CD8-positive, alpha-beta memory T cell (primary cell): ENCODE results near the gene YWHAE. TPM values are rescaled to one million over a fixed set of nuclear protein-coding genes. Genes with fewer than 3 reads are reported as not detected.

ENCODE experiments used
- CTCF ChIA-PET: fragments of 350-600 bp; sonication (Branson Sonifier 250); formaldehyde crosslinking; loops from one replicate; lab custom pipeline; 2021; ENCODE audit warnings: antibody characterized with exemption; lab: Charles Lee
- POLR2A ChIA-PET: fragments of 350-600 bp; sonication (Branson Sonifier 250); formaldehyde crosslinking; loops from one replicate; lab custom pipeline; 2021; ENCODE audit warnings: antibody characterized with exemption; lab: Charles Lee
- DNase-seq, 5 donors: peaks; one replicate each; pipeline versions ENCODE4 v3.0.0 to v3.0.0-alpha.2; 2020 to 2022; ENCODE audit warnings: mixed read lengths in 1 of 5
- H3K27ac ChIP-seq: one replicate; pipeline ENCODE4 v1.7.0; 2013; ENCODE audit warnings: low read depth, mild to moderate bottlenecking, low read length, moderate library complexity
- H3K27me3 ChIP-seq: 2 replicates; pipeline ENCODE4 v1.7.0; 2013; ENCODE audit warnings: low read length, mild to moderate bottlenecking; ENCODE audit not compliant: insufficient read depth, poor library complexity, severe bottlenecking
- H3K36me3 ChIP-seq: 2 replicates; pipeline ENCODE4 v1.7.0; 2013; ENCODE audit warnings: mild to moderate bottlenecking, low read length, moderate library complexity; ENCODE audit not compliant: insufficient read depth
- H3K4me1 ChIP-seq: 2 replicates; pipeline ENCODE4 v1.7.0; 2013; ENCODE audit warnings: mild to moderate bottlenecking, low read length, moderate library complexity; ENCODE audit not compliant: insufficient read depth
- H3K4me3 ChIP-seq: 2 replicates; pipeline ENCODE4 v1.7.0; 2013; ENCODE audit warnings: mild to moderate bottlenecking, low read length
- H3K9me3 ChIP-seq: 2 replicates; pipeline ENCODE4 v1.7.0; 2013; ENCODE audit warnings: mild to moderate bottlenecking, low read length
- H3K27ac Mint-ChIP-seq, 8 donors: one replicate each; pipeline ENCODE4 v1.8.0; 2020 to 2021; ENCODE audit warnings: mixed read lengths in 8 of 8, mild to moderate bottlenecking in 6 of 8, inconsistent platforms in 3 of 8, moderate library complexity in 3 of 8
- H3K27me3 Mint-ChIP-seq, 2 donors: one replicate each; pipeline ENCODE4 v1.8.0; 2020 to 2021; ENCODE audit warnings: mixed read lengths in 2 of 2, mild to moderate bottlenecking in 1 of 2, moderate library complexity in 1 of 2
- H3K36me3 Mint-ChIP-seq, 3 donors: one replicate each; pipeline ENCODE4 v1.8.0; 2020 to 2021; ENCODE audit warnings: mixed read lengths in 3 of 3, inconsistent platforms in 1 of 3, mild to moderate bottlenecking in 1 of 3
- H3K4me1 Mint-ChIP-seq, 3 donors: one replicate each; pipeline ENCODE4 v1.8.0; 2020 to 2021; ENCODE audit warnings: mixed read lengths in 3 of 3, inconsistent platforms in 1 of 3, mild to moderate bottlenecking in 1 of 3
- H3K4me3 Mint-ChIP-seq, 7 donors: one replicate each; pipeline ENCODE4 v1.8.0; 2020 to 2021; ENCODE audit warnings: mixed read lengths in 7 of 7, mild to moderate bottlenecking in 6 of 7, moderate library complexity in 4 of 7, inconsistent platforms in 2 of 7
- H3K9me3 Mint-ChIP-seq, 5 donors: one replicate each; pipeline ENCODE4 v1.8.0; 2020 to 2022; ENCODE audit warnings: mixed read lengths in 5 of 5, mild to moderate bottlenecking in 3 of 5, moderate library complexity in 2 of 5, inconsistent platforms in 1 of 5
- polyA plus RNA-seq: library from polyadenylated mRNA; unstranded; fragments of 300-500 nt; fragmentation: Illumina TruSeq; gene quantifications from one replicate; pipeline ENCODE4 v1.2.3, GENCODE V29; 2021
- total RNA-seq, 2 experiments: library from RNA; stranded (reverse); gene quantifications; one replicate each; pipeline ENCODE4 v1.2.3, GENCODE V29; 2021

Gene YWHAE
- total and polyA plus RNA-seq, 3 experiments from 2014 or later = 44.0 to 596 (median 579) TPM

DNA sequence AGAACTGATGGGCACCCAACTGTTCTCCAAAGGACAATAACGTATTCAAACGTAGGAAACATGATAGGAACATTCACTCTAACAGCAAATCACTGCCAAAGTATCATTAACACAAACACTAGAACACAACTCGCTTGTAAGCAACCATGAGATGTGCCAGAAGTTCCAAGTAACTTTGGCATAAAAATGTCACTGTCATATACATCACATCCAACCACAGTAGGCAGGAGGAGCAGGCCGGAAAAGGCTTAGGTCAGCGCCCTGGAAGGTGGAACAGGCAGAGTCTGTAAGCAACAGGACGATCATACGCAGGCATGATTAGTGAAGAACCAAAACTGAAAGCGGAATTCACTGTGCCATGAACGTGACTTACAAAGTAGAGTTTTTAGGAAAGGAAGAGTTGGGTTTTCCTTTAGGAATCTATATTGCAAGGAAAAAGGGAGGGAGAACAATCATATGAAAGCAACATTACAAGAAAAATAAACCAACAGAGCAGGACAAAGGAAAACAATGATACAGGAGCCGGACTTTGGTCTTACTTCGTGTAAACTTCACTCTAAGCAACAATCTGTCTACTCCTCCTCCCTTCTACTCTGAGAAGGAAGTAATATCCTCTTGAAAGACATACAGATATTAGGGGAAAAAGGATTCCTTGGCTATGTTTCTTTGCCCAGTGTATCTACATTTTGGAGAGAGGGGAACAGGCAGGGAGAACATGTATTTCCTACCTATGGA is 52.3 kb downstream of the YWHAE start:
- POLR2A ChIA-PET = no interaction called here
- H3K36me3 Mint-ChIP-seq = peaks cover 5 to 79% (median 29%) of the 10 kb centered on the region in 3 donors
- DNase-seq = no peak

GRCh38 chr17:1344521-1344920 is 55.5 kb downstream of the YWHAE start:
- POLR2A ChIA-PET = interaction anchor here (0.6 kb wide), 1 partner anchor 112 kb away, joined by 3 read pairs; the partner anchor contains the start of gene CRK
- Mint-ChIP-seq H3K36me3 (peaks cover 3 to 58% (median 25%) of the 10 kb centered on the region in 3 donors), H3K9me3 (no peaks in the 10 kb centered on the region), H3K27me3 (no peaks in the 10 kb centered on the region), H3K4me3 (no peak overlapping the region), H3K4me1 (peaks cover 20 to 44% (median 36%) of the 10 kb centered on the region in 3 donors), H3K27ac (peak overlapping the region in 1 of 8 donors; percentile 40)
- H3K9me3 ChIP-seq = no peaks in the 10 kb centered on the region
- H3K4me1 ChIP-seq = no peaks in the 10 kb centered on the region
- CTCF ChIA-PET = no interaction called here
- no peaks in the 10 kb centered on the region for H3K27me3 ChIP-seq
- H3K36me3 ChIP-seq = peaks cover 29% of the 10 kb centered on the region
- DNase-seq = no peak
- H3K27ac ChIP-seq = no peak overlapping the region
- H3K4me3 ChIP-seq = no peak overlapping the region

More for the DNA sequence above, 52.3 kb downstream of the YWHAE start:
- no peak overlapping the region for H3K4me3 ChIP-seq
- H3K27ac ChIP-seq = no peak overlapping the region
- no peaks in the 10 kb centered on the region for H3K9me3 ChIP-seq
- no peaks in the 10 kb centered on the region for H3K4me1 ChIP-seq
- no peaks in the 10 kb centered on the region for H3K27me3 Mint-ChIP-seq
- peaks cover 24 to 50% (median 46%) of the 10 kb centered on the region in 3 donors for H3K4me1 Mint-ChIP-seq
- CTCF ChIA-PET = interaction anchor here (2.5 kb wide), 1 partner anchor 17 kb away, joined by 8 read pairs; no protein-coding TSS in a partner anchor
- H3K27ac Mint-ChIP-seq = peak overlapping the region; percentile 5 to 94 (median 88)
- peaks cover 43% of the 10 kb centered on the region for H3K36me3 ChIP-seq
- no peaks in the 10 kb centered on the region for H3K27me3 ChIP-seq
- H3K4me3 Mint-ChIP-seq = peak overlapping the region; percentile 28 to 79 (median 54)
- H3K9me3 Mint-ChIP-seq = no peaks in the 10 kb centered on the region

DNA sequence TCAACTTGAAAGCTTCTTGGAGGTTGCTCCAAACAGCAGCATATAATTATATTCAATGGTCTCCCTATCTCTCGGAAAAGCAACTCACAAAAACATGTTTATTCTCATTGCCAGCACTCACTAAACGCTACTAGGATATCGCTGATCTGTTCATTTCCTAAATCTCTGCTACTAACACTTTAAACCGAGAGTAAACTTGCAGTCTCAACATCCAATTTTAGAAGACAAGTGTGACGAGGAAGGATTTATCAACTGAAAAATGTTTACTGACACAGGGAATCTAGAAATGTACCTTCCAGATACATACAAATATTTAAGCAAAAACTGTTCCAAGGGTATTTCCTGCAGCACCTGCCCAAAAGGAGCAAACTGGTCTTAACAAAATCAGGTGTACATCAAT is 56.5 kb downstream of the YWHAE start:
- H3K27me3 ChIP-seq = no peaks in the 10 kb centered on the region
- H3K36me3 Mint-ChIP-seq = peaks cover 3 to 53% (median 25%) of the 10 kb centered on the region in 3 donors
- peak overlapping the region in 2 of 8 donors; percentile 16 to 76 for H3K27ac Mint-ChIP-seq
- H3K4me3 ChIP-seq = no peak overlapping the region
- peaks cover 29% of the 10 kb centered on the region for H3K36me3 ChIP-seq
- no peaks in the 10 kb centered on the region for H3K27me3 Mint-ChIP-seq
- CTCF ChIA-PET = no interaction called here
- no peaks in the 10 kb centered on the region for H3K9me3 Mint-ChIP-seq
- no peaks in the 10 kb centered on the region for H3K9me3 ChIP-seq
- H3K4me1 Mint-ChIP-seq = peaks cover 20 to 43% (median 36%) of the 10 kb centered on the region in 3 donors
- H3K27ac ChIP-seq = no peak overlapping the region
- no peak overlapping the region for H3K4me3 Mint-ChIP-seq
- no peaks in the 10 kb centered on the region for H3K4me1 ChIP-seq
- no peak for DNase-seq
- POLR2A ChIA-PET = no interaction called here

DNA sequence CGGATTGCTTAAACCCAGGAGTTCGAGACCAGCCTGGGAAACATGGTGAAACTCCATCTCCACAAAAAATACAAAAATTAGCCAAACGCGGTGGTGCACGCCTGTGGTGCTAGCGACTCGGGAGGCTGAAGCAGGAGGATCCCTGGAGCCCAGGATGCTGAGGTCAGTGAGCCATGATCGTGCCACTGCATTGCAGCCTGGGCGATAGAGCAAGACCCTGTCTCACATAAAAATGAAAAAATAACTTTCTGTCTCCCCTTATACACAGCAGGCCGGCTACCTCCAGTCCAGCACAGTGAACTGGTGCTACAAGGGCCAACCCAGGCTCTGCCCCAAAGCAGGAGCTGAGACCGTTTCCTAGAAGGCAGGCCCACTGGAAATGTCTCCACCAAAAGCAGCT is 59.7 kb downstream of the YWHAE start:
- Mint-ChIP-seq H3K4me3 (no peak overlapping the region), H3K27ac (no peak overlapping the region), H3K36me3 (peaks cover 3 to 27% (median 18%) of the 10 kb centered on the region in 3 donors), H3K9me3 (no peaks in the 10 kb centered on the region), H3K27me3 (no peaks in the 10 kb centered on the region), H3K4me1 (peaks cover 6 to 16% (median 10%) of the 10 kb centered on the region in 3 donors)
- Histone ChIP-seq H3K27ac (no peak overlapping the region), H3K9me3 (no peaks in the 10 kb centered on the region), H3K36me3 (peaks cover 21% of the 10 kb centered on the region), H3K4me1 (no peaks in the 10 kb centered on the region), H3K4me3 (no peak overlapping the region), H3K27me3 (no peaks in the 10 kb centered on the region)
- no peak for DNase-seq
- ChIA-PET POLR2A (no interaction called here), CTCF (interaction anchor here (1.0 to 1.8 kb wide), 2 partner anchors 8 to 176 kb away, joined by 3 to 7 read pairs; partner anchors contain the start of gene INPP5K)

DNA sequence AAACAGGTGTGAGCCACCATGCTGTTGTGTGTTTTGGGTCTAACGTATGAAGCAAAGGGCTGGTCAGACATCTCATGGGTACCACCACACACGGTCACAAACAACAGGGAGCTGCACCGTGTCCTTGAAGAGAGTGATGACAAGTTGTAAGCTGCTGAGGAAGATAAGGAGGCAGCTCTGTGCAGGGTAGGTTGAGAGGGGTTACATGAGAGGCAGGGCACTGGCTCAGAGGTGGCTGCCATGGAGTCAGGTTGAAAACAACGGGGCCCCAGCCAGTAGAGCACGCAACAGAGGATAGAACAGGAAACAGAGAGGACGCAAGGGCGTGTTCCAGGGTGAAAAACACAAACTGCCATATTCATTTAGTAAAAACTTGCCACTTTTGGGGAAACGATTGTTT is 68.3 kb downstream of the YWHAE start:
- Mint-ChIP-seq H3K27me3 (peaks cover 2 to 5% of the 10 kb centered on the region in 2 donors), H3K4me3 (peak overlapping the region in 1 of 7 donors; percentile 49), H3K27ac (no peak overlapping the region), H3K9me3 (no peaks in the 10 kb centered on the region), H3K36me3 (no peaks in the 10 kb centered on the region), H3K4me1 (peaks cover 7 to 13% (median 10%) of the 10 kb centered on the region in 3 donors)
- Histone ChIP-seq H3K27ac (no peak overlapping the region), H3K4me1 (peaks cover 15% of the 10 kb centered on the region), H3K9me3 (no peaks in the 10 kb centered on the region), H3K36me3 (no peaks in the 10 kb centered on the region), H3K27me3 (no peaks in the 10 kb centered on the region), H3K4me3 (no peak overlapping the region)
- ChIA-PET POLR2A (no interaction called here), CTCF (interaction anchor here (1.3 to 6.0 kb wide), 7 partner anchors 10 to 209 kb away, joined by 3 to 45 read pairs (median 10); partner anchors contain the start of gene TRARG1)
- no peak for DNase-seq

DNA sequence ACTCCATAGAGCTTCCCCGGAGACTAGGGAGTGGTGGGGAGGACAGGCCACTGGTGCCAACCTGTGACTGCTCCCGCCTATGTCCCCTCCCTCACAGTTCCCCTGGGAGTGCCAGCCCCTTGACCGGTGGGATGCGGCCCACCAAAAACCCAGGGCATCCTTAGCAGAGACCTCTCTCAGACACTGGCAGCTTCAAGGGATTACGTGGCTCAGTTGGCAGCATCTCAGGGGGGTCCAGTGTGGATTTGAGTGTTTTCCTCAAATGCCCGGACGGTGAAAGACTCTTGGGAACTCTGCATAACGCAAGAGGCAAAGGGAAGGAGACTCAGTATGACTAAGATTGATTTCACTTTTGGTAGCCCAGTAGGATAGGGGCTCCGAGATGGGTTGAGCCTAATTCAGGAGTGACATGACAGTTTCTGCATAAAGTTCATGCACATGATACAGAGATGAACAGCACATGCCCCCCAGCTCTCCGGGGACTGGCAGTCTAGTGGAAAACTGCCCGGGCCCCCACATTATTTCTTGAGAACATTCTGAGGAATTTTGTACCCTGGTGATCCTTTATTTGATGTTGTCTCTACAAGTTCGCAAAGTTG is 70.2 kb downstream of the YWHAE start:
- H3K4me3 Mint-ChIP-seq = no peak overlapping the region
- H3K27ac ChIP-seq = no peak overlapping the region
- ChIA-PET POLR2A (no interaction called here), CTCF (interaction anchor here (0.6 to 6.0 kb wide), 3 partner anchors 71 to 286 kb away, joined by 3 to 45 read pairs (median 3); no protein-coding TSS in a partner anchor)
- no peaks in the 10 kb centered on the region for H3K9me3 ChIP-seq
- no peak overlapping the region for H3K27ac Mint-ChIP-seq
- peaks cover 2 to 8% of the 10 kb centered on the region in 2 donors for H3K27me3 Mint-ChIP-seq
- peaks cover 7 to 13% (median 10%) of the 10 kb centered on the region in 3 donors for H3K4me1 Mint-ChIP-seq
- peaks cover 15% of the 10 kb centered on the region for H3K4me1 ChIP-seq
- no peaks in the 10 kb centered on the region for H3K9me3 Mint-ChIP-seq
- H3K36me3 Mint-ChIP-seq = no peaks in the 10 kb centered on the region
- no peaks in the 10 kb centered on the region for H3K27me3 ChIP-seq
- no peak overlapping the region for H3K4me3 ChIP-seq
- DNase-seq = no peak
- H3K36me3 ChIP-seq = no peaks in the 10 kb centered on the region

- Histone ChIP-seq H3K36me3 (no peaks in the 10 kb centered on the region), H3K27me3 (no peaks in the 10 kb centered on the region), H3K9me3 (no peaks in the 10 kb centered on the region), H3K4me3 (no peak overlapping the region), H3K4me1 (peaks cover 15% of the 10 kb centered on the region), H3K27ac (no peak overlapping the region)
- Mint-ChIP-seq H3K9me3 (no peaks in the 10 kb centered on the region), H3K27me3 (peaks cover 2 to 12% of the 10 kb centered on the region in 2 donors), H3K4me3 (no peak overlapping the region), H3K27ac (no peak overlapping the region), H3K36me3 (no peaks in the 10 kb centered on the region), H3K4me1 (peaks cover 7 to 20% (median 10%) of the 10 kb centered on the region in 3 donors)
- CTCF ChIA-PET = no interaction called here
- POLR2A ChIA-PET = no interaction called here
- DNase-seq = no peak
Observed at GRCh38 chr17:1328437-1328836, 71.6 kb downstream of the YWHAE start.

GRCh38 chr17:1325766-1326165 is 74.3 kb downstream of the YWHAE start:
- H3K9me3 ChIP-seq = no peaks in the 10 kb centered on the region
- Mint-ChIP-seq H3K4me1 (peaks cover 0 to 6% (median 0%) of the 10 kb centered on the region in 3 donors), H3K9me3 (no peaks in the 10 kb centered on the region), H3K27ac (peak overlapping the region in 1 of 8 donors; percentile 32), H3K27me3 (peaks cover 10 to 17% of the 10 kb centered on the region in 2 donors), H3K36me3 (no peaks in the 10 kb centered on the region), H3K4me3 (no peak overlapping the region)
- no peaks in the 10 kb centered on the region for H3K4me1 ChIP-seq
- DNase-seq = no peak
- no peaks in the 10 kb centered on the region for H3K27me3 ChIP-seq
- H3K4me3 ChIP-seq = no peak overlapping the region
- H3K27ac ChIP-seq = no peak overlapping the region
- POLR2A ChIA-PET = no interaction called here
- CTCF ChIA-PET = no interaction called here
- H3K36me3 ChIP-seq = no peaks in the 10 kb centered on the region
